Measurements from ENCODE around the gene TMEM108.

Gene TMEM108

GRCh38 chr3:133054586-133054985, 16.4 kb downstream of the TMEM108 start:
- DNase-seq (ENCODE audit: low read depth, low spot score) = no peak

DNA sequence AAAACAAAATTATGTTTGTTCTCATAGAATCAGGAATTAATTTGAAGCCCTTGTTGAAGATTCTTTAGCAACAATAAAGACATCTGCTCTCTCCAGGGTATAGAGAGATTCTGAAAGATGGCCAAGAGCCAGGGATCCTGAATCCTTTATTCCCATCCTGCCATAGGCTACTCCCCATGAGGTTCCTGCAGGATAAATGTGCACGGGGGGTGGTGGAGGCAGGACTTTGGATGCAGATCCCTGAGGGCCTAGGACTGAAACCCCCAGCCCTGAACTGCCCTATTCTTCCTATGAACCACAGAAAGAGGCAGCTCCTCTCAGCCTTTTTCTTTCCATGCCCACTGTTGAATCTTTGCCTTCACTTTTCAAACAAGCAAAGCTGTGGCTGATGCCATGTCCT, 17.1 kb downstream of the TMEM108 start:
- DNase-seq (ENCODE audit: low read depth, low spot score) = no peak

GRCh38 chr3:133058243-133058642, 20.1 kb downstream of the TMEM108 start:
- no peak for DNase-seq (ENCODE audit: low read depth, low spot score)

DNA sequence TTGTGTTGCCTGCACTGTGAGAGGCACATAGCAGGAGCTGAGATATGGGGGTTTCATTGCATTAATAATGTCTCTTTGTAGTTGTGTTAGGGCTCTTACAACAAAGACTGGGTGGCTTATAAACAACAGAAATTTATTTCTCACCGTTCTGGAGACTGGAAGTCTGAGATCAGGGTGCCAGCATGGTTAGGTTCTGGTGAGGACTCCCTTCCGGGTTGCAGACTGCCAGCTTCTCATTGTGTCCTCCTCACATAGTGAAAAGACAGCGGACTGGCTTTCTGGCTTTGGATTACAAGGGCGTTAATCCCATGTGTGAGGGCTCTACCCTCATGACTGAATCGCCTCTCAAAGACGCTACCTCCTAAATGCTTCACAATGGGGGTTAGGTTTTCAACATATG, 20.6 kb downstream of the TMEM108 start:
- DNase-seq (ENCODE audit: low read depth, low spot score) = no peak

DNA sequence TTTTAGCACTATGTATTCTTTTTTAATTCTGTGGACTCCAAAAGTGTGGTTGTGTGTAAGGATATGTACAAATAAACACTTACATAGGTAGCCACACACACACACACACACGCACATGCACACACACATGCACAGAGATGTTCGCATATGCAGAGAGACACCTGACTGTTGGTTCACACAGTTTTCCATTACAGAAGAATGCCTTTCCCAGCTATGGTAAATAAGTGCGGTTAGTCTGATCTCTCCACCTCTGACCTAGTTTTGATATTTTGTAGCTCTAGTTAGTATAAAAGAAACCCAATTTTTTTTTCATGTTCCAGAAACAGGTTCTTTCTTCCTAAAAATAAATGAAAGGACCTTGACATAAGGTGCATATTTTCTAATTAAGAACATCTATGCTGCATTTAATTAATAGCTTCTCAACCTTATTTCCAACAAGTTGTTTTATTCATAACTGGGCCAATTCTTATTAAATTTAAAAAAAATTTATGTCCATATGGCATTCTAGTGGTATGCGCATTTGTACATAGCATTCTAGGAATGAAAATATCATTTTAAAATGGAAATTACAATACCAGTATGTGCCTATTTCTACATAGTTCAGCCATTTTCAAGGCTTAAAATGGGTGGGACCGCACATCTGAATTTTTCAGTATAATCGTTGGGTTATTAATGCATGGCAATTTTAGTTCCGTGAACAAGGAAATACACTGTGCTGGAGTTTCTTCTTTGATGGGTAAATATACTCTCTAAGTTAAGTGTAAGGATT, 27.2 kb downstream of the TMEM108 start:
- DNase-seq (ENCODE audit: low read depth, low spot score) = no peak

- DNase-seq (ENCODE audit: low read depth, low spot score) = no peak
These were observed 27.8 kb downstream of the TMEM108 start for GRCh38 chr3:133066026-133066425.

DNA sequence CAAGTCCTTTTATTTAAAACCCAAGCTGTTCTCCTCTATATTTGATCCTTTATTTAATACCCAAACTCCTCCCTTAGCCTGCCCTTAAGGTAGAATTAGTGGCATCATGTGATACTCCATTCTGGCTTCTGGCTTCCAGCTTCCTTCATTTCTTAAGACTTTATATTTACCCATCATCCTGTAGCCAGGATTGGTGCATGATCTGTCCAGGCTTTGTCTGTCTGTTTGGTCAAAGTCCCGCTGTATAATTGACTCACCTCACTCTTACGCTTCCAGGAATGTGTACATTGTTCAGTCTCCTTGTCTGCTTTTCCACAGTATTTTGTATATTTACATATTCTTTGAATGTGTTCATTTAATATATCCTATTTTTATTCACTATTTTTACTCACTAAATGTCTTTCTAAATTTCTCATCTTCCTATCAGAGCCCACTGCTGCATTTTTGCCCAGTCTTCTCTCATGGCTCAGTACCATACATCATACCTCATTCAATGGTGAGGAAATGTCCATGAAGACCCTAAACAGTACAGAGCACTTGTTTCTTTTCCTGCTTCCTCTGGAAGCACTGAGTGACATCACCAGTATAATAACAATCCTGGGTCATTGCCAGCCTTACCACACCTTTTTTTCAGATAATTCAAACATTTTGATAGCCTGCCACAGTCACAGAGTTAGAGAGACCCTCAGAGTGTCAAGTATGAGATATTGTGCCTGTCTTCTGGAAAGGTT, 31.5 kb downstream of the TMEM108 start:
- DNase-seq (ENCODE audit: low read depth, low spot score) = no peak

- DNase-seq (ENCODE audit: low read depth, low spot score) = no peak
These were observed 36.8 kb downstream of the TMEM108 start for GRCh38 chr3:133074977-133075376.

- DNase-seq (ENCODE audit: low read depth, low spot score) = no peak
These were observed 39.5 kb downstream of the TMEM108 start for GRCh38 chr3:133077688-133078087.

DNA sequence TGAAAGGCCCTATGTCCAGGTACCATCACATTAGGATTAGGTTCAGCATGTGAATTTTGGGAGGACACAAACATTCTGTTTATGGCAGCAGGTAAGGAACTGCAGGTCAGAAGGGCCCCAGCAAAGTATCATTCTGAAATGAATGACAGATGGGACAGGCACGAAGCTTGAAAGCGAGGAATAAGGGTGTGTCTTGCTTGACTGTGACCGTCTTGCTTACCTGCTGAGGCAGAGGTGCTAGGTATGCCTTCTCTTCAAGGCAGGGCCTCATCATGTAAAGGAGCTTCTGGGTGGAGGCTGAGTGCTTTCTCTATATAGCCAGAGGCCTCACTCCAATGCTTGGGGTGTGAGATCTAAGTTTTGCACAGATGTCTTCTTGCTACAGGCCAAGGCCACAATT, 41.4 kb downstream of the TMEM108 start:
- DNase-seq (ENCODE audit: low read depth, low spot score) = no peak

- no peak for DNase-seq (ENCODE audit: low read depth, low spot score)
These were observed 42.8 kb downstream of the TMEM108 start for GRCh38 chr3:133081016-133081415.

DNA sequence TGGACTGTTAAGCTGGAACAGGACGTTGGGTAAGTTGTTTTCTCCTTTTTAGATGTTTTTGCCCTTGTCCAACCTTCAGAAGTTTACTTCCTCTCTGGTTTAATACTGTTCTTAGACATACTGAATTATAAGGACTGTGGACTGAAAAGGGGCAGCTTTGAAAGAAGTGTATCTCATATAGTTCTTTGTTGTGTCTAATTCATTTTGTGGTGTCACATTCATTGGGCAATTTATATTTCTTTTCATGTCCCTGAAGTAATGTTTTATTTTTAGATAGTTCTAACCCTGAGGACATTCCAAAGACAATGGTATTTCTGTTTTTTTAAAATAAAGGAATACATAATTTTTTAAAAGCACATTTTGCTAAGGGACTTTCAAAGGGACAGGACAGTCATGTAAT, 45.2 kb downstream of the TMEM108 start:
- DNase-seq (ENCODE audit: low read depth, low spot score) = no peak

DNA sequence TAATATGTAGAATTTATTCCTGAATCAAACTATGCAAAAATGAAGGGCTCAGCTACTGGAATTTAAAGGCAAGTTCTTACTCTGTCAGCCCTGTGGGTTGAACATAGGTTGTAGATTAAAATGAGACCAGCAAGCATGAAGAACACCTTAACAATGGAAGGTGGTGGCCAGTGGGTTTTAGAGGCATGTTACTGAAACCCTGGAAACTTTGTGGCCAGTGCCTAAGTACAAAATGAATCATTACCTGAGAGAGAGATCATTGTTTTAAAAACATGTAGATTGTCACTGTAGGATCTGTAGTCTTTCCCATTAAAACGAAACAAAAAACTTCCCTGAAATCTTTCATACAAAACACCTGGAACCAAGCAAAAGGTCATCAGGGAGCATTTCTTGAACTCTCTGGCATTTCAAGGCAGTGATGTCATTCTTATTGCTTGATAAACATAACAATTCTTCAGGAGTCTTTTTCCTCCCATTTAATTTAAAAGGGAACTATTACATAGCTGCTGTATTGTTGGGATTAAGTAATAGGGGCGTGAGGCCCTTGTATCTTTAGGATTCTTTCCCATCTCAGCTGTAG, 51.8 kb downstream of the TMEM108 start:
- no peak for DNase-seq (ENCODE audit: low read depth, low spot score)

DNA sequence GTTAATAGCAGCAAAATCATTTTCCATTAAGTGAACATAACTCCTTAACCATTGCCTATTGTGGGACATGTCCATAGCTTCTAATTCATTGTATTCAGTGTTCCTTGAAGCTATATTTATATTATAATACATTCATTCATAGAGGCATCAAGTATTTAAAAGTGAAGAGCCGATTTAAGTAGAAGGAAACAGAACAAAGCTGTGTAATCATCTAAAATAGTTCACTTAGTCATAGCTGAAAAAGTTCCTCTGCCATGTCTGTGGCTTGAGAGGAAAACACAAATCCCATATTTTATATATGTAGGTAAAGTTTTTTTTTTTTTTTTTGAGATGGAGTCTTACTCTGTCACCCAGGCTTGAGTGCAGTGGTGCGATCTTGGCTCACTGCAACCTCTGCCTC, 54.5 kb downstream of the TMEM108 start:
- DNase-seq (ENCODE audit: low read depth, low spot score) = no peak

DNA sequence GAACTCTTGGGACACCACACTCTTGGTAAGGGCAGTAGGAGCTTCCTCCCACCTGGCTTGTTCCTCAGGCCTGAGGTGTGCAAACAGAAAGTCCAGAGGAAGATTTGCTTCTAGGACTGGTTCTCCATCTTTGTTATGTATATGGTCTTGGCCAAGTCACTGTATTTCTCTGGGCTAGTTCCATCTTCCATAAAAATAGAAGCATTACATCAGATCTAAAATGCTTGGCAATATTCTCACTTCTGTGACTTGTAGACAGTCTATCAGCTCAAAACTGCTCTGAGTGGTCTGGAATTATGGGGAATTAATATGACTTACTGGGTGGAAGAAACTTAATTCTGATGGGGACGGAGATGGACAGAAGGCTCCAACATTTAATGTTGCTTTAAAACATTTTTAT, 55.2 kb downstream of the TMEM108 start:
- no peak for DNase-seq (ENCODE audit: low read depth, low spot score)

GRCh38 chr3:133096900-133097613, 58.9 kb downstream of the TMEM108 start:
- DNase-seq (ENCODE audit: low read depth, low spot score) = no peak

DNA sequence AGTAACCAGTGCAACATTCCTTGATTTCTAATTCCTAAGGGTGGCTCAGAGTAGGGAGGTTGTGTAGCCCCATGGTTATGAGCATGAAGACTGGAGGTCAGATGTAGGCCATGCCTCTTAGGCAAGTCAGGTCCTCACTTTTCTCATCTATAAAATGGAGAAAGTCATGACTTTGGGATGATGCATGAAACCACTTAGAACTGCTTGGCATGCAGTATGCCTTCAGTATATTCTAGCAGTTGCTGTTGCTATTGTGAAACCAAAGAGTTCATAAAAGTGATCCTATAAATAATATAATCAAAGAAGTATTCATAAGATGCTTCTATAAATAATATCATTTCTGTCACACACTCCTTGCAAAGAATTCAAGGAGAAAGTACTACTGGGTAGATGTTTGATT, 65.5 kb downstream of the TMEM108 start:
- no peak for DNase-seq (ENCODE audit: low read depth, low spot score)

- DNase-seq (ENCODE audit: low read depth, low spot score) = no peak
These were observed 68.0 kb downstream of the TMEM108 start for GRCh38 chr3:133106169-133106568.

GRCh38 chr3:133112666-133113065, 74.5 kb downstream of the TMEM108 start:
- DNase-seq (ENCODE audit: low read depth, low spot score) = no peak

- no peak for DNase-seq (ENCODE audit: low read depth, low spot score)
These were observed 75.3 kb downstream of the TMEM108 start for GRCh38 chr3:133113526-133113925.

DNA sequence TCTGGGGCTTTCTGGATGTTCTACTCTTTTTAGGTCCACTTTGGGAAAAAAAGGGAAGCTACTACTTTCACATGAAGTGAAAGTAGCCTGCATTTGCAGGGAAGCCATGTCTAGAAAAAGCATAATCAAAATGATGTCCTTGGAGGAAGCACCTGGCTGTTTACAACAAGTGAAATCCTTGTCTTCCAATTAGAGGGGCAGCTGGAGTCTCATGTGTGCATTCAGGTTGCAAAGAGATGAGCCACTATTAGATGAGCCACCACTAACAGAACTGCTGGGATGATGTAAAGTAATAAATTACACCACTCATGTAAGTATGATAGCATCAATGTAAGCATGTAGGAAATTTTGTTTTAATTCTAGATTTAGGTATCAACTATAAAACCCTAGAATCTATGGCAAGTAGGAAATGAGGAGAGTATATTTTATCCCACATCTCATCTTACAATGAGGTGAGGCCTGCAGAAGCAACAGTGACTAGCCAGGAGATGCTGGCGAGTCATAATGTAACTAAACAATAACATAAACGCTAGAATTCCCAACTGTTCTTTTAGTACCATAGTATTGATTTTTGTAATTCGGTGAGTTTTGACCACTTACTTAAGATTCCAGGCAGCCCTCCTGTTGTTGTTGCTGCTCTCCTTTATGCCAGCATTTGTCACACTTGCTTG, 75.9 kb downstream of the TMEM108 start:
- no peak for DNase-seq (ENCODE audit: low read depth, low spot score)

DNA sequence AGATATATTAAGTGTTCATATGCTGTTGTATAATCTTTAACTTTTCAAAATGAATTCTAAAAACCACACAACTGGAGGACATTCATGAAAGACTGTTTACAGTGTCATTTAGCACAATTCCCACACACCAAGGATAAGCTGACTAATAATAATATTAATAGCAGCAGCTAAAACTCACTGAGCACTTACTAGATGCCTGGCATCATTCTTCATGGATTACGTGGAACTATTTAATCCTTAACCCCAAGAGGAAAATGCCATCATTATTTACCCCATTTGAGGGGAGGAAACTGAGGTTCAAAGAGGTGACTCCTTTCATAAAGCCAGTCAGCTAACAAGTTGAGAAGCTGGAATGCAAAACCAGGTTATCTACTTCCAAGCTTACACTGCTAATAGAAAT, 77.0 kb downstream of the TMEM108 start:
- no peak for DNase-seq (ENCODE audit: low read depth, low spot score)
